ENCODE data around the gene TTLL4.
A peak's percentile ranks its signal among the peaks of the same experiment; 100 is the strongest.
"Not testable (repeated sequence)": the region's sequence is repeated elsewhere in the genome, so short reads cannot be mapped to it uniquely, and the experiment has no call there.

The TTLL4 gene

GRCh38 chr2:218743068-218743467 is 32.4 kb downstream of the TTLL4 start:
- no peak overlapping the region for H3K4me3 ChIP-seq (ENCODE audit: low read depth, low read length)

DNA sequence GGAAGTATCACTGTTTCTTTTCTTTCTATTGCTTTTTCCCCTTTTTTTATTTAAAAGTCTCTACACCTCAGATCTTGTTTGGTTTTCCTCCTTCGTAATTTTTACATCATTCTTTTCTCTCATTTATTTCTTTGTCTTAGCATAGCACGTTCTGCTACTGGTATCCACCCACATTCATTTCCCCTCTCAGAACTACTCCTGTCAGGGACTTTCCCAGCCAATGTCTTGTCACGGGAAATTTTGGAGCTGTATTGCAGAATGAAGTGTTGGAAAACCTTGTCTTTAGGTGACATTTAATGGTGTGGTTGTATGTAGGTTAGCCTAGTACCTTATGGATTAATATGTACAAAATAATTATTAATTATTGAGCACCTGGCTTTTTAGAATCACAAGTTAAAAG is 34.0 kb downstream of the TTLL4 start:
- H3K4me3 ChIP-seq (ENCODE audit: low read depth, low read length): no peak overlapping the region

GRCh38 chr2:218745160-218745558 is 34.5 kb downstream of the TTLL4 start:
- no peak overlapping the region for H3K4me3 ChIP-seq (ENCODE audit: low read depth, low read length)

DNA sequence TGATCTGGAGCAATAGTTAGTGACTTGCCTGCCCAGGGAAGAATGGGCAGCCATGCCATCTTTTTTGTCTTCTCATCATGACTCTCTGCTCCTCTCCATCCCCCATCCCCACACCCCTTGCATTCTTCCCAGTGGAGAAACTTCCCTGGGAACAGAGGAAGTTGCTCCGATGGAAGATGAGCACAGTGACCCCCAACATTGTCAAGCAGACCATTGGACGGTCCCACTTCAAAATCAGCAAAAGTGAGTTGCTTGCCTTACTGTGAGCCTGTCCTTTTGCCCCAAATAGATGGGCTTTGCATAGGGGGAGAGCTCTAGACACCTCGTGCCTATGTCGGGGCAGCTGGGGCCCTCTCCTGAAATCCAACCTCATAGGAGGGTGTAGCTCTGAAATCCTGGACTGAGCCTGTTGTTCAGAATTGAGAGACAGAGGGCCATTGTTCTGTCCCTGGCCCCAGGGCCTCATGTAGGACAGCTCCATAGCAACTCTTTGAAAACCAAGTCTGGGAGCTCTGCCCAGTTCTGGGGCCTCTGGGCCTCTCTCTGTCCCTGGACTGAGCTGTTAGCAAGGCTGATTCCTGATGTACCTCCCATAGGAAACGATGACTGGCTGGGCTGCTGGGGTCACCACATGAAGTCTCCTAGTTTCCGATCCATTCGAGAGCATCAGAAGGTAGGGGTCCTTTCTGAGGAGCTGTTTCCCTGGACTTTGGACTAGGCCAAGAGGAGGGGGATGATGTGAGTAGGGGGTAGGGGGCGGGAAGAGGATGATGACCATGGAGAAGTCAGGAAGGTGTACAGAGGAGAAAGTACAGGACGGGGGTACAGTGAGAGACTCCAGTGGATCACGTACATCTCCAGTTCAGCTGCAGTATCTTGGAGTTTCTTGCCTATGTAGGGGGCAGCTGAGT is 35.2 kb downstream of the TTLL4 start:
- no peak overlapping the region for H3K4me3 ChIP-seq (ENCODE audit: low read depth, low read length)

GRCh38 chr2:218746470-218746795 is 35.8 kb downstream of the TTLL4 start:
- no peak overlapping the region for H3K4me3 ChIP-seq (ENCODE audit: low read depth, low read length)

DNA sequence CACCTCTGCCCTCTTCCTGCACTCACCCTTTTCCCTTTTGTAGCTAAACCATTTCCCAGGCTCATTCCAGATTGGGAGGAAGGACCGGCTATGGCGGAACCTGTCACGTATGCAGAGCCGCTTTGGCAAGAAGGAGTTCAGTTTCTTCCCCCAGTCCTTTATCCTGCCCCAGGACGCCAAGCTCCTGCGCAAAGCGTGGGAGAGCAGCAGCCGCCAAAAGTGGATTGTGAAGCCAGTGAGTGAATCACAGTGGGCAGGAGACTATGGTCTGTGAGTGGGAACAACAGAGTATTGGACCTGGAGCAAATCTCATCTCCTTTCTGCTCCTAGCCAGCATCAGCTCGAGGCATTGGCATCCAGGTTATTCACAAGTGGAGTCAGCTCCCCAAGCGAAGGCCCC is 36.3 kb downstream of the TTLL4 start:
- H3K4me3 ChIP-seq (ENCODE audit: low read depth, low read length): no peak overlapping the region

DNA sequence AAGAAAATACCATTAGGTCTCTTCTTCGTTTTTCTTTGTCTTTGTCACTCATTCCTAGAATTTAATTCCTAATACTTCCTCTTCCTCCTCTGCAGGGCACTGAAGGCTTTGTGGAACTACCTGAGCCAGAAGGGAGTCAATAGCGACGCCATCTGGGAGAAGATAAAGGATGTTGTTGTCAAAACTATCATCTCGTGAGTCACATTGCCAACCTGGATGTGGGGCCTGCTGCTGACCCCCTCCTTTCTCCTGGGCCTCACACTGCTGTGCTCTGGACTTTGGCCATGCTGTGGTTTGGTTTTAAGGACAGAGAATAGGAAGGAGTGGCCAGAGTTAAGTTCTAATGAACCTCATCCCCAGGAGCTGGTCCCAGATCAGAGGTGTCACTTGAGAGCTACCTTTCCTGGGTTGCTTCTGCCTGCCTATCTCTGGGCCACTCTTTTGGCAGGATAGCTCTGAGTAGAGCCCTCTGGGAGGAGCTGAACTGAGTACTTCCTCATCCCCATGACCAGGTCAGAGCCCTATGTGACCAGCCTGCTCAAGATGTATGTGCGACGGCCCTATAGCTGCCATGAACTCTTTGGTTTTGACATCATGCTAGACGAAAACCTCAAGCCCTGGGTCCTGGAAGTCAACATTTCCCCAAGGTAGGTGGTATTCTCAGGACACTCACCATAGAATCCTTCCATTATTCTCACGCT is 38.3 kb downstream of the TTLL4 start:
- H3K4me3 ChIP-seq (ENCODE audit: low read depth, low read length): no peak overlapping the region

DNA sequence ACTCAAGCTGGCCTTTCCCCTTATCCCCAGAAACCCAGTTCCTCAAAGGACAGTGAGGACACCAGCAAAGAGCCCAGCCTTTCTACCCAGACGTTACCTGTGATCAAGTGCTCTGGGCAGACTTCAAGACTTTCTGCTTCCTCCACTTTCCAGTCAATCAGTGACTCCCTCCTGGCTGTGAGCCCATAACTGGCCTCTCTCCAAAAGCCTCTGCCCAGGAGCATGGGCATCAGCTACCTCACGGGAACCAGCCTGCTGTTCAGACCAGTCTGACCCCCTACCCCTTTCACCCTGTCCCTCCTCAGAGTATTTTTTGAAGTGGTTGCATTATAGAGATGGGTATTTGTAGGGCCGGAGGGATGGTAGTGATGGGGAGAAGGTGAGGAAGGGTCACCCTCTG is 43.6 kb downstream of the TTLL4 start:
- no peak overlapping the region for H3K4me3 ChIP-seq (ENCODE audit: low read depth, low read length)

- H3K4me3 ChIP-seq (ENCODE audit: low read depth, low read length): no peak overlapping the region
Observed at GRCh38 chr2:218754781-218755180, 44.1 kb downstream of the TTLL4 start.

DNA sequence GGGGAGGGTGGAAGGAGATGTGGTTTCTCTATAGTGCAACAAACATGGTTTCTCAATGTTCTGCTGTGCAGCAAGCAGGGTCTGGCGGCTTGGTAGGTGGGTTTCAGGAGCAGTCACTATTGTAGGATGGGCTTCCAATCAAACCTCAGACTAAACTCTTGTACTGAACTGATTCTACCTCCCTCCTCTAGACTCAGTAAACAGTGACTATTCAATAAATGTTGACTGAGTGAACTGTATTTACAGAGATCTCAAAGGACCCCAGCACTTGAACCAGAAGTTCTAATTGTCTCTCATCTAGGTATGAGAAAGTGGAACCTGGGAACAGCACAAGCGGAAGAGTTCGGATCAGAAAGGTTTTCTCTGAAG is 44.5 kb downstream of the TTLL4 start:
- no peak overlapping the region for H3K4me3 ChIP-seq (ENCODE audit: low read depth, low read length)

DNA sequence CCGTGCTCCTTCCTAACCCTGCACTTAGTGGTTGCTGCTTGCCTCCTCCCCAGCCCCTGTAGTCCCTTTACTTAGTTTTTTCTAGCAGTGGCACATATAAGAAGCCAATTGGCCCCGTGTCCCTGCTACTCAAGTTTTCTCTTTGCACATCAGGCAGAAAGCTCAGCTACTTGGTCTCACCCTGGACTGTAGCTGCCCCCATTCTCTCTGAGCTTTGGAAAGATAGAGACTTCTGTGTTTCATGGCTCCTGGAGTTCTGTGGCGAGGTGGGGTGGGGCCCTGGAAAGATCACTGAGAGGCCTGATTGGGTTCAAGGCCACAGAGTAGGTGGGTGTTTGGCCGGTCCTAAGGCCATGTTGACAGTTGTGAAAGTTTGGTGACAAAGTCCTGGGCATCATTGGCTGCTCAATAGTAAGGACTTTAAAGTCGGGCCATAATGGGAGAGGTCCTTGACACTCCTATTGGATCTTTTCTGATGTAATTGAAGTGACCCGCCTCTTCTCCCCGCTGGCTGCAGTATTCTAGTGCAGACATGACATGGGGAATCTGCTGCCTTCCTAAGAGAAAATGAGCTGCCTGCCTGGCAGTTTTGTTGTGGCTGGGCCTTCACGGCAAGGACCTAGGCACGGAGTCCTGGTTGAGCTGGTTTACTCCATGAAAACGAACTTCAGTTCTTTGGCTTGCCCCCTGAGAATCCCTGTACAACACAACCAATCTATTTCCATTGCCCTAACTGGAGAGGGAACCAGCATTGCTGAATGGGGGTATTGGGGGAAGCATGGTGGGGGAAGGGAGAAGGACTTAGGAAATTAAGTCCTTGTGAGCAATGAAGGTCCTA is 45.2 kb downstream of the TTLL4 start:
- H3K4me3 ChIP-seq (ENCODE audit: low read depth, low read length): no peak overlapping the region

GRCh38 chr2:218756599-218757377 is 46.2 kb downstream of the TTLL4 start:
- H3K4me3 ChIP-seq (ENCODE audit: low read depth, low read length): no peak overlapping the region

DNA sequence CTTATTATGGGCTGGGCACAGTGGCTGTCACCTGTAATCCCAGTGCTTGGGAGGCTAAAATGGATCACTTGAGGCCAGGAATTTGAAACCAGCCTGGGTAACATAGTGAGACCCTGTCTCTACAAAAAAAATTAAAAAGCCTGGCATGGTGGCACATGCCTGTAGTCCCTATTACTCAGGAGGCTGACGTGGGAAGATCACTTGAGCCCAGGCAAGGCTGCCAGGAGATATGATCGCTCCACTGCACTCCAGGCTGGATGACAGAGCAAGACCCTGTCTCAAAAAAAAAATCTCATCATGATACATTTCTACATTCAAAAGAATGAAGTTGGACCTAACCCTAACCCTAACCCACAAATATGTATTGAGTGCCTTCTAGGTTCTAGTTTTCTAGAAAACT is 51.2 kb downstream of the TTLL4 start:
- H3K4me3 ChIP-seq (ENCODE audit: low read depth, low read length): no peak overlapping the region

DNA sequence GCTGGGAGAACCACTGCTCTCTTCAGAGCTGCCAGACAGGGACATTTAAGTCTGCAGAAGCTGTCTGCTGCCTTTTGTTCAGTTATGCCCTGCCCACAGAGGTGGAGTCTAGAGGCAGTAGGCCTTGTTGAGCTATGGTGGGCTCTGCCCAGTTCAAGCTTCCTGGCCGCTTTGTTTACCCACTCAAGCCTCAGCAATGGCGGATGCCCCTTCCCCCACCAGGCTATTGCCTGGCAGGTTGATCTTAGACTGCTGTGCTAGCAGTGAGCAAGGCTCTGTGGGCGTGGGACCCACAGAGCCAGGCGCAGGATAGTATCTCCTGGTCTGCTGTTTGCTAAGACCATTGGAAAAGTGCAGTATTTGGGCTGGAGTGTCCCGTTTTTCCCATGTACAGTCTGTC is 62.1 kb downstream of the TTLL4 start:
- not testable (repeated sequence) for H3K4me3 ChIP-seq (ENCODE audit: low read depth, low read length)

GRCh38 chr2:218773881-218774280 is 63.2 kb downstream of the TTLL4 start:
- H3K4me3 ChIP-seq (ENCODE audit: low read depth, low read length): no peak overlapping the region

DNA sequence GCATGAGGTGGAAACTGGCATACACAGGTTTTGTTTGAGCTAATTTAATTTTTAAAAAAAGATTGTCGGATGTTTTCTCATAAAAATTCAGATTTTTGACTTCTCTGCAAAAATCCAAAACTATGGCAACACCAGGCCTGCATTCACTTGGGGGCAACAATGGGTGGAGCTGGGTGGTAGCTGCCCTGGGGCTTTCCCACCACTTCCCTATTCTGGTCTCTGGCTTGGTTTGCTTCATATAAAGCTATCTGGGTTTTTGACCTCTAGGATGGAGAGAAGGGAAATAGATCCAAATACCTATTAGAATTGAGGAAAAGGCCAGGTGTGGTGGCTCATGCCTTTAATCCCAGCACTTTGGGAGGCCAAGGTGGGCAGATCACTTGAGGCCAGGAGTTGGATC is 65.9 kb downstream of the TTLL4 start:
- no peak overlapping the region for H3K4me3 ChIP-seq (ENCODE audit: low read depth, low read length)

DNA sequence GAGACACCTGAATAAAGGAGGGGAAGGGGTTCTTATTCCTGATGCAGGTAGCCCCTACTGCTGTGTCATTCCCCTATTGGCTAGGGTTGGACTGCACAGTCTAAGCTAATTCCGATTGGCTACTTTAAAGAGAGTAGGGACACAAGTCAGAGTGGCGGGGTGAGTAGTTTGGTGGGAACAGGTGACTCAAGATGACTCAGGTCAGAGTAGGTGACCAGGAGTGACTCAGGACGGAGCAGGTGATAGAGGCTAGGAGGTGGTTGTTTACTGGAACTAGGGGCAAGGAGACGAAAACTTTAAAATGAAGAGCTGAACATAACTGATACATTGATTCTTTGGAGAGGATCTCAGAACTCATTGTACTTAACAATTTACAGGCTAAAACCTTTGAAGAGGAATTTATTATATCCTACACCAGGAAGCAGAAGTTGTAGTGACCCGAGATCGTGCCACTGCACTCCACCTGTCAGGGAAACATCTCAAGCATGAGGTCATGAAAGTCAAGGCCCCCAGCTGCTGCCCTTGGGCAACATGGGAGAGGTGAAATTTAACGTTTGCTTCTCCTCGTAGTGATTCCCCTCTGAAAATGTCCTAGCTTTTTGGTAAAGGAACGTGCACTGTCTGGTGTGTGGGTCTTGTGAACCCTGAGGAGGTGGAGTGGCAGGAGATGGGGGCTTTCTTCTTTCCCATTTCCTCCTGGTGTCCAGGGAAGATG is 66.8 kb downstream of the TTLL4 start:
- no peak overlapping the region for H3K4me3 ChIP-seq (ENCODE audit: low read depth, low read length)

DNA sequence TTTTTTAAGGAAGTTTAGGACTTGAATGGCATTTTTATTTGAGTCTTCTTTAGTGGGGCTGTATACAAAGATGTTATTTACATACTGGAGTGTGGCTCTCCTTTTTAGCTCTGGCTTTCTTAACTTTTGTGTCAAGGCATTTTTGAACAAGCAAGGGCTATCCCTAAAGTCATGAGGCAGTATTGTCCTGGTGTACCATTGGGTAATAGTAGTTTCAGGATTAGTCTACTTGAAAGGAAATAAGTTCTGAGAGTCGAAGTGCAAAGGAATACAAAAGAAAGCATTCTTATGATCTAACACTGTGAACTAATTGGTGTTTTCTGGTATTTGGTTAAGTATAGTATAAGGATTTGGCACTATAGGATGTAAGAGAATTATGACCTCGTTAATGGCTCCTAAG is 69.4 kb downstream of the TTLL4 start:
- no peak overlapping the region for H3K4me3 ChIP-seq (ENCODE audit: low read depth, low read length)

GRCh38 chr2:218780851-218781690 is 70.4 kb downstream of the TTLL4 start:
- H3K4me3 ChIP-seq (ENCODE audit: low read depth, low read length): peak overlapping the region; percentile 70
